ENCODE measurements around the gene ZER1. TPM values are rescaled to one million over a fixed set of nuclear protein-coding genes. Genes with fewer than 3 reads are reported as not detected.
"Not testable (repeated sequence)": the region's sequence is repeated elsewhere in the genome, so short reads cannot be mapped to it uniquely, and the experiment has no call there.

Gene ZER1
- 14.1 and 31.0 TPM in 2 replicates for total RNA-seq

GRCh38 chr9:128771745-128772519 lies at the start of gene ZER1:
ZER1 (minus strand) TSS chr9:128771927; CDS start chr9:128755565, 16,362 bp downstream.
- peak; percentile 92 for DNase-seq

- DNase-seq, result no peak
These were observed 49.2 kb upstream of the ZER1 start for GRCh38 chr9:128820665-128821583.

GRCh38 chr9:128819716-128820664 lies 48.3 kb upstream of the ZER1 start:
- DNase-seq, result peak; percentile 20

GRCh38 chr9:128818839-128819715 lies 47.4 kb upstream of the ZER1 start:
- peak; percentile 35 for DNase-seq

- DNase-seq, result peak; percentile 98
These were observed 46.5 kb upstream of the ZER1 start, which contains the start of gene ENDOG for GRCh38 chr9:128818099-128818838. ENDOG (plus strand) TSS chr9:128818500; CDS start chr9:128818685, 185 bp downstream.

GRCh38 chr9:128810873-128811272 lies 39.1 kb upstream of the ZER1 start:
- DNase-seq, result no peak

GRCh38 chr9:128809831-128810230 lies 38.1 kb upstream of the ZER1 start:
- no peak for DNase-seq

GRCh38 chr9:128809036-128809599 lies 37.4 kb upstream of the ZER1 start:
- no peak for DNase-seq

- DNase-seq, result no peak
These were observed 36.8 kb upstream of the ZER1 start for GRCh38 chr9:128808543-128808942.

GRCh38 chr9:128807827-128808226 lies 36.1 kb upstream of the ZER1 start:
- DNase-seq, result no peak

GRCh38 chr9:128805661-128806060 lies 33.9 kb upstream of the ZER1 start:
- DNase-seq, result no peak

GRCh38 chr9:128802482-128802881 lies 30.8 kb upstream of the ZER1 start:
- no peak for DNase-seq

GRCh38 chr9:128800061-128800460 lies 28.3 kb upstream of the ZER1 start:
- no peak for DNase-seq

GRCh38 chr9:128798896-128799295 lies 27.2 kb upstream of the ZER1 start:
- no peak for DNase-seq

- DNase-seq, result not testable (repeated sequence)
These were observed 23.2 kb upstream of the ZER1 start for GRCh38 chr9:128794961-128795360.

GRCh38 chr9:128792978-128793686 lies 21.4 kb upstream of the ZER1 start:
- DNase-seq, result no peak

GRCh38 chr9:128792134-128792533 lies 20.4 kb upstream of the ZER1 start:
- no peak for DNase-seq

GRCh38 chr9:128790536-128790935 lies 18.8 kb upstream of the ZER1 start:
- DNase-seq, result no peak

GRCh38 chr9:128788445-128788844 lies 16.7 kb upstream of the ZER1 start:
- peak; percentile 19 for DNase-seq
